Effector memory CD8-positive, alpha-beta T cell (primary cell): Measurements from ENCODE around the gene RPA3.
"Not testable (repeated sequence)": the region's sequence is repeated elsewhere in the genome, so short reads cannot be mapped to it uniquely, and the experiment has no call there.

Source experiments
- ATAC-seq: fragments of 150-1000 bp; cut with Tn5 transposase; replicated peaks from 2 replicates; pipeline ENCODE4 v1.10.0; 2021; ENCODE audit warnings: mild to moderate bottlenecking, moderate library complexity
- DNase-seq, 3 experiments: peaks; one replicate each; pipeline ENCODE4 v3.0.0; 2021
- H3K27ac Mint-ChIP-seq, 2 donors: one replicate each; pipeline ENCODE4 v1.8.0; 2022; ENCODE audit warnings: mild to moderate bottlenecking in 2 of 2, mixed read lengths in 2 of 2, moderate library complexity in 2 of 2
- H3K27me3 Mint-ChIP-seq, 2 donors: one replicate each; pipeline ENCODE4 v1.8.0; 2022; ENCODE audit warnings: mixed read lengths in 2 of 2
- H3K36me3 Mint-ChIP-seq: one replicate; pipeline ENCODE4 v1.8.0; 2022; ENCODE audit warnings: mild to moderate bottlenecking, moderate library complexity, mixed read lengths; ENCODE audit not compliant: insufficient read depth
- H3K4me1 Mint-ChIP-seq, 2 donors: one replicate each; pipeline ENCODE4 v1.8.0; 2022; ENCODE audit warnings: low read depth in 2 of 2, mixed read lengths in 2 of 2
- H3K4me3 Mint-ChIP-seq, 2 donors: one replicate each; pipeline ENCODE4 v1.8.0; 2022; ENCODE audit warnings: mild to moderate bottlenecking in 2 of 2, mixed read lengths in 2 of 2, moderate library complexity in 2 of 2
- H3K9me3 Mint-ChIP-seq, 2 donors: one replicate each; pipeline ENCODE4 v1.8.0; 2022; ENCODE audit warnings: mixed read lengths in 2 of 2

RPA3 gene

DNA sequence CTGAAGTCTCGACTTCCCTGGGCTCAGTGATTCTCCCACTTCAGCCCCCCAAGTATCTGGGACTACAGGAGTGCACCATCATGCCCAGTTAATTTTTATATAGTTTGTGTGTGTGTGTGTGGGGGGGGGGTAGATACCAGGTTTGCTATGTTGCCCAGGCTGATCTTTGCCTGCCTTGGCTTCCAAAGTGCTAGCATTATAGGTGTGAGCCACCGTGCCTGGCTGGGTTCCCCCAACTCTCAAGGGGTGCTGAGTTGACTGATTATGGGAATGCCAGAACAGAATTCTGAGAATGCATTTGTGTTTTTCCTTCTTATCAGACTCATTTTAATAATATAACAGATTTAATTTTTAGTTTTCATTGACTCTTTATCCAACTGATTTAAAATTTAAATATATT is 19.5 kb downstream of the RPA3 start:
- Mint-ChIP-seq H3K27me3 (no peaks in the 10 kb centered on the region), H3K36me3 (peaks cover 2% of the 10 kb centered on the region), H3K4me3 (no peak overlapping the region), H3K27ac (no peak overlapping the region), H3K4me1 (peaks cover 8 to 22% of the 10 kb centered on the region in 2 donors), H3K9me3 (no peaks in the 10 kb centered on the region)
- ATAC-seq (no peak), DNase-seq (no peak)

DNA sequence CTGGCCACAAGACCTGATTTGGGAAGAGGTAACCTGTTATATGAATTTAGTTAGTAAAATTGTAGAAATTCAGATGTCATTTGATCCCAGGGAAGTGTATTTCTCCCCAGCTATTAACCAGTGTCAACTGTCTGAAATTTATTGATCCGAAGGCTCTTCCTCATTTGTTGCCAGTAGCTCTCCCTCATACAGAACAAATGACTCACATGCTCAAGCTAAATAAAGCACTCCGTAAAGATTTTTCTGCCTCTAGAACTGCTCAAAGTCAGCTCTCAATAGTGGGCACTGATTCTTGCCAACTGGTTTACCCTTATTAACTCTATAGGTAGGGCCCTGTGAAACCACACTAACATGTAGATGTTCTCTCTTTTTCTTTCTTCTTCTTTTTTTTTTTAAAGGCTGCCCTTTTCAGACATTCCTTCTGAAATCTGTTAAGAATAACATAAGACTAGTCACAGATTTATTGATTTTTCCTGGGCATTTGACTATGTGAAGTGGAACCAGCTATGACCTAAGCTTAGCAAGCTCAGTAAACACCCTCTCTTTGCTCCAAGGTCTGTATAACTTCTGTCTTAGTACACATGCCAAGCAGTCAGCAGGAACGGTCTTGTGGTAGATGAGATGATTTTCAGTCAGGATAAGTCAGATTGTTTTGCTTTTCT is 21.8 kb downstream of the RPA3 start:
- H3K27me3 Mint-ChIP-seq = no peaks in the 10 kb centered on the region
- DNase-seq (no peak), ATAC-seq (no peak)
- H3K4me1 Mint-ChIP-seq = peaks cover 8 to 18% of the 10 kb centered on the region in 2 donors
- H3K27ac Mint-ChIP-seq = no peak overlapping the region
- no peaks in the 10 kb centered on the region for H3K9me3 Mint-ChIP-seq
- peaks cover 2% of the 10 kb centered on the region for H3K36me3 Mint-ChIP-seq
- no peak overlapping the region for H3K4me3 Mint-ChIP-seq

DNA sequence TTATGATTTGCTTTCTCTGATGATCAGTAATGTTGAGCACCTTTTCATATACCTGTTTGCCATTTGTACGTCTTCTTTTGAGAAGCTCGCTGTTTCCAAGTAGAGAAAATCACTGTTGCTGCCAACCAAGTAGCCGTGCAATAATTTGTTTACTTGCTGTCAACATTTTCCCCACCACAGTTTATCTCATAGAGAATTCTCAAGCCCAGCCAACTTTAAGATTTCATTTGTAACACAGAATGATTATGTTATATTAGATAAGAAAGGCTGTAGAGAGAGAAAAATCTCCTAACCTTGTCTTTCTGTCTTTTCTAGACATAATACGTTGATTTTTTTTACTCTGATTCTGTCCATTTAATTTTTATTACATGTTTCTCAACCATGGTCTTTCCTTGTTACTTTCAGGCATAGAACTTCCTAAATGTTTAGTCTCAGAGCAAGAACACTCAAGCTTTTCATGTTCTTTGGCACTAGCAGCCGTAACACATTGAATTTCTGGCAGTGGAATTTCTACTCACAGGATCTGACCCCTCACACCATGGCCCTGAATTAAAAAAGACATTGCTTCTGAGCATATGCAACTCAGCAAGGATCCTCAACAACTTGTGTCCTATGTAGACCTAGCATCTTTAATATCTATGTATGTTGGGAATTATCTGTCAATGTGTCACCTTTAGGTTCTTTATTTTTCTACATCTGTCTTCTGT is 23.1 kb downstream of the RPA3 start:
- Mint-ChIP-seq H3K27ac (no peak overlapping the region), H3K27me3 (no peaks in the 10 kb centered on the region), H3K4me3 (no peak overlapping the region), H3K36me3 (no peaks in the 10 kb centered on the region), H3K4me1 (peaks cover 8 to 16% of the 10 kb centered on the region in 2 donors), H3K9me3 (no peaks in the 10 kb centered on the region)
- no peak for DNase-seq
- ATAC-seq = no peak

DNA sequence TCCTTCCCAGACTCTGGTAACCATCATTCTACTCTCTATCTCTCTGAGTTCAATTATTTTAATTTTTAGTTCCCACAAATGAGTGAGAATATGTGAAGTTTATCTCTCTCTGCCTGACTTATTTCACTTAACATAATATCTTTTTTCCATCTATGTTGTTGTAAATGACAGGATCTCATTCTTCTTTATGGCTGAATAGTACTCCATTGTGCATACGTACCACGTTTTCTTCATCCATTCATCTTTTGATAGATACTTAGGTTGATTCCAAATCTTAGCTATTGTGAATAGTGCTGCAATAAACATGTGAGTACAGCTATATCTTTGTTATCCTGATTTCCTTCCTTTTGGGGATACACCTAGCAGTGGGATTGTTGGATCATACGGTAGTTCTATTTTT is 23.9 kb downstream of the RPA3 start:
- no peaks in the 10 kb centered on the region for H3K27me3 Mint-ChIP-seq
- H3K4me3 Mint-ChIP-seq = no peak overlapping the region
- no peak for ATAC-seq
- peak overlapping the region in 1 of 2 donors; percentile 57 for H3K27ac Mint-ChIP-seq
- H3K9me3 Mint-ChIP-seq = no peaks in the 10 kb centered on the region
- H3K4me1 Mint-ChIP-seq = peaks cover 4 to 12% of the 10 kb centered on the region in 2 donors
- no peak for DNase-seq
- no peaks in the 10 kb centered on the region for H3K36me3 Mint-ChIP-seq

DNA sequence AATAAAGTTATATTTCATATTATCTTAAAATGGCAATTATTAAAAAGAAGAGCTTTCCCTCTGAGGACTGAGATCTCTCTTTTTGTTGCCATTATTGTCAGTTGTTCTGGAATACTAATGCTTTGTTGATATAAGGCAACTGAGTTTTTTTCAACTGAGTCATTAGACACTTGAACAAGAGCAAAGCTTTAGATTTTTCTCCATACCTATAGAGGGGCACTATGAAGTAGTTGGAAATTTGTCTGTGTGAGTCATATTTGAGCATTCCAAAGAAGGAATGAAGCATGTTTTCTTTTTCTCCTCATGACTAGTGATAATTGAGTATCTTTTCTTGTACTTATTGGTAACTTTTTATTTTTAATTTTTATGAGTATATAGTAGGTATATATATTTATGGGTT is 24.5 kb downstream of the RPA3 start:
- Mint-ChIP-seq H3K9me3 (no peaks in the 10 kb centered on the region), H3K4me3 (no peak overlapping the region), H3K27ac (no peak overlapping the region), H3K36me3 (no peaks in the 10 kb centered on the region), H3K27me3 (no peaks in the 10 kb centered on the region), H3K4me1 (peaks cover 3 to 11% of the 10 kb centered on the region in 2 donors)
- DNase-seq = no peak
- no peak for ATAC-seq

DNA sequence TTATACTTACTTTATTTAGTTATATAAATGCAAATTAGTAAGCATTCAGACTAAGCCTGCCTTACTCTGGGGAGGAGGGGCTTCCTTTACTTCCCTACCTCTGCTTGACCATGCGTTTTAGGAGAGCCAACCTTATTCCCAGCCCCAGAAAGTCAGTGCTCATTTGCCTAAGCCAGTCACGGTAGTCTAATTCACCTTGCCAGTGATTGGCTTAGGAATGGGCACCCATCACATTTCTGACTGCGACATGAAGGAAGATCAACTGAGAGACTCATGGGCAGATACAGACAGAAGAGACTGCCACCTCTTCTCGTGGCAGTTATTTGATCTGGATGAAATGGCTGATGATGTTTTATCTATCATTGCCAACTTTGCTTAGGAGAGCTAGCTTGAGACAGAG is 29.5 kb downstream of the RPA3 start:
- DNase-seq (no peak), ATAC-seq (no peak)
- H3K27me3 Mint-ChIP-seq = no peaks in the 10 kb centered on the region
- H3K4me3 Mint-ChIP-seq = no peak overlapping the region
- H3K4me1 Mint-ChIP-seq = peaks cover 0 to 17% of the 10 kb centered on the region in 2 donors
- no peaks in the 10 kb centered on the region for H3K36me3 Mint-ChIP-seq
- H3K9me3 Mint-ChIP-seq = no peaks in the 10 kb centered on the region
- H3K27ac Mint-ChIP-seq = peak overlapping the region in 1 of 2 donors; percentile 1

DNA sequence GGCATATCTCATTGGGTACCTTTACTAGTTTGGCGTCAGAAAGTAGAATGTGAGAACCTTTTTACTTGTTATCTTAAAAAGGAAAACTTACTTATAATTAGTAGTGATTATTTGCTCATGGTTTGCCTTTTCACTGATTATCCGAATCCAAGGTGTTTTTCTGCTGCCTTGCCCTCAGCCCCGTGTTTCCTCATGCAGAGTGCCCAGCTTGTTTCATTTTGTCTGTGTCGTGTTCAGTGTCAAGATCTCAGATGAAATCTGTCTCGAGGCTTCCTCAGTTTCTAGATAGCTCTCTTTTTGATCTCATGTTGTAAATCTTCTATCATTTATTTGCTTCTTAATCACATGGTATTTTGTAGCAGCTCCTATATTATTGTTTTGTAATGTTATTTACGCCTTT is 30.1 kb downstream of the RPA3 start:
- peaks cover 0 to 17% of the 10 kb centered on the region in 2 donors for H3K4me1 Mint-ChIP-seq
- H3K27me3 Mint-ChIP-seq = no peaks in the 10 kb centered on the region
- H3K27ac Mint-ChIP-seq = no peak overlapping the region
- ATAC-seq (no peak), DNase-seq (no peak)
- H3K4me3 Mint-ChIP-seq = no peak overlapping the region
- no peaks in the 10 kb centered on the region for H3K9me3 Mint-ChIP-seq
- no peaks in the 10 kb centered on the region for H3K36me3 Mint-ChIP-seq

DNA sequence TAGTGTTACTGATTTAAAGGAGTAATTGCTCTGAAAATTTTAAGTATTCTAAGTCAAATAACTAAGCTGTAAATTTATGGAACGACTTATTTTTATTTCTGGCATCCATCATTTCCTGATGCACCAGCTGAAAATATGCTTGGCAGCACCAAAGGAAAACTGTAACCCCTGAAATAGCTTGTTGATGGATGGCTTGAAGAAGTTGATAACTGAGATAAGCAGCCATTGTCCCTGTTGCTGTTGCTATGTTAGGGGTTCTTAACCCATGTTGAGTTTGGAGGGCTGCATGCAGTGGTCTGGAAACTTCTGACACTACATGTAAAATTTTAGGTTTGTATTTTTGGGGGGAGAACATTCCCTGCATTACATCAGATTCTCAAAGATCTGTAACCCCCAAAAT is 30.6 kb downstream of the RPA3 start:
- DNase-seq (no peak), ATAC-seq (no peak)
- H3K36me3 Mint-ChIP-seq = no peaks in the 10 kb centered on the region
- H3K4me3 Mint-ChIP-seq = no peak overlapping the region
- H3K27ac Mint-ChIP-seq = no peak overlapping the region
- H3K4me1 Mint-ChIP-seq = peaks cover 2 to 17% of the 10 kb centered on the region in 2 donors
- no peaks in the 10 kb centered on the region for H3K9me3 Mint-ChIP-seq
- H3K27me3 Mint-ChIP-seq = no peaks in the 10 kb centered on the region

DNA sequence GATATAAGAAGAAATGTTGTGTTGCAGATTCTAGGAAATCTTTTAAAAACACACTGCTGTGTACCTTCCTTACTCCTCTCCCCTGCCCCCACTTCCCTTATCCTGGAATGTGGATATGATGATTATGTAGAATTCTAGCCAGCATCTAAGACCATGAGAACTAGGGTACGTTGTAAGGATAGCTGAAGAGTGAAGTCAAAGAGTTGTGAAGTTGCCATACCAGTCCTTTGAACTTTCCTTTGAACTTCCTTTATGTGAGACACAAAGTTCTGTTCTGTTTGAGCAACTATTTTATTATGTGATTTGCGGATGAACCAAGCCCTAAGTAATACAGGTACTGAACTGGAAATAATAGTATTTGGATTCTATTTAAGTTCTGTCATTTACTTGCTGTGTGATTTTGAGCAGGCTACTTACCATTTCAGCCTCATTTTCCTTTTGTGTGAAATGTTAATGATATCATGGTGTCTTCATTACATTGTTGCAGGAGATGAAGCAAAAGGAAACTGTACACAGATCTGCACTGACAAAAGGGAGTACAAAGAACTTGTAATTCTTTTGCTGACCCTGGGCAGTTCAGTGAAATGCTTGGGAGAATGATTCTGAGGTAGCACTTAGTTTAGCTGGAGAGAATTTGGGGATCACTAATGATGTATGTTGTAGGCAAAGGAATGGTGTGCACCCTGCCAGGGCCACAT is 31.4 kb downstream of the RPA3 start:
- Mint-ChIP-seq H3K36me3 (no peaks in the 10 kb centered on the region), H3K27me3 (no peaks in the 10 kb centered on the region), H3K4me1 (peaks cover 5 to 17% of the 10 kb centered on the region in 2 donors), H3K9me3 (no peaks in the 10 kb centered on the region), H3K4me3 (no peak overlapping the region), H3K27ac (no peak overlapping the region)
- DNase-seq (no peak), ATAC-seq (no peak)

DNA sequence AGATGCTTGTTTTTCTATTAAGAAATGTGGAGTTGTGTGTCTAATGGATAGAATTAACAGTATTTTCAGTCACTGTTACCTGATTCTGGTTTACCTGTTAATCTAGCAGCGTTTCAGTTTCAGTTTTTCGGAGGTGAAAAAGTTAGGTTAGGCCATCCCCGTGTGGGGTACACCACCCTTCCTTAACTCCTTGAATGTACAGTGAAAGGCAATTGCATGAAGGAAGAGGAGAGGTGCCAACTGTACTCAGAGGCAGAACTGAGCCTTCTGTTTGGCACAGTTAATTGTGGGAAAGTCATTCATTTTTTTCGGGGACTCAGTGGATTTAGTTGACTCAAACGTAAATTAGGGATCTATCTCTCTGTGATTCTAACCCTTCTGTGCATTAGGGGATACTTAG is 35.5 kb downstream of the RPA3 start:
- Mint-ChIP-seq H3K9me3 (no peaks in the 10 kb centered on the region), H3K36me3 (no peaks in the 10 kb centered on the region), H3K27me3 (no peaks in the 10 kb centered on the region), H3K4me3 (no peak overlapping the region), H3K4me1 (peaks cover 16 to 26% of the 10 kb centered on the region in 2 donors), H3K27ac (no peak overlapping the region)
- DNase-seq (no peak), ATAC-seq (no peak)

DNA sequence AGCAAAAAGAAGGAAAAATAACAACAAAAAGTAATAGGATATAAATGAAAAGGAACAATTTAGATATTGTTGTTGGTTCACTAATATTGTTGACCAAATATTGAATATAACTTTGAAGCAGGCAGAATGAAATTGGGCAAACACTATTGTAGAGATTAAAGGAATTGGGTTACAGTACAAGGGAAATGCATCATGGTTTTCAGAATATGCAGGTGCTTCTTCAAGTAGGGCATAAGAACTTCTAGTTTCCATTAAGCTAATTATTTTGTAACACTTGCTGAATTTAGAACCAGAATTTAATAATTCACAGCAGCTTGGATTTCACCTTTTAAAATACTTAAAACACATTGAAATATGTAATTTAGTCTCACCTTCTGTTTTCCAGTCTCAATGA is 36.5 kb downstream of the RPA3 start:
- H3K36me3 Mint-ChIP-seq = no peaks in the 10 kb centered on the region
- no peak for ATAC-seq
- peak overlapping the region in 1 of 2 donors; percentile 84 for H3K27ac Mint-ChIP-seq

DNA sequence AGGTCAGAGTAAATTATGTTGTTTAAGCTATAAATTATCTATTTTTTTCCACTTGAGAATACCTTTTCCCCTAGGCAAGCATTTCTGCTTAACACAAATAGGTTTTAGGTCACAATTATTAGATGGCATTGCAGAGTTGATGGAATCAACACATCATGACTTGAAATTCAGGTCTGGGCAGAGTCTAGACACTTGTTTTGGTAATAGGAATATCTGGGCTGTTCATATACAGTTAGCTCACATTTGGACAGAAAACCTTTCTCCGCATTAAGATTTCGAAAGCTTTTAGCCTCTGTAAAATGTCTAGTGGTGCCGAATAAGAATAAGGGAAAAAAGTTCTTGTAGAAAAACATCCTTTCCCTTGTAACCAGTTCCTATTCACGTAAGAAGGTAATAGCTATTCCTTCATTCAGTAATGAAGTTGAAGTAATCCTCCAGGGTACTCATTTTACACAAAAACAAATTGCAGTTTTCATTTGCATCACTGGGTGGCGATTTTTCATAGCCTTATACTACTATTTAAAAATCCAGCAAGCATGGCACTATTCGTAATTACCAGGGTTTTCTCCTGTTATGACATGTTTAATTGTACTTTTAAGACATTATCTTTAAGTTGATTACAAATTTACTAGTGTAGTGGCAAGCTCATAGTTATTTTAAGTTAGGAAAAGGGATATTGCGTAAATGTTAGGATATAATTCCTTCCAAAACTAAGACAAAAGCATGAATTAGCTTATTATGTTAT is 37.0 kb downstream of the RPA3 start:
- Mint-ChIP-seq H3K4me3 (no peak overlapping the region), H3K9me3 (no peaks in the 10 kb centered on the region), H3K4me1 (peaks cover 16 to 24% of the 10 kb centered on the region in 2 donors), H3K36me3 (no peaks in the 10 kb centered on the region), H3K27me3 (no peaks in the 10 kb centered on the region), H3K27ac (peak overlapping the region in 1 of 2 donors; percentile 84)
- ATAC-seq (peak; percentile 93), DNase-seq (peak; percentile 42 to 58 (median 51))

More for the DNA sequence above, 36.5 kb downstream of the RPA3 start:
- no peak for DNase-seq
- Mint-ChIP-seq H3K9me3 (no peaks in the 10 kb centered on the region), H3K27me3 (no peaks in the 10 kb centered on the region), H3K4me1 (peaks cover 16 to 24% of the 10 kb centered on the region in 2 donors), H3K4me3 (no peak overlapping the region)

DNA sequence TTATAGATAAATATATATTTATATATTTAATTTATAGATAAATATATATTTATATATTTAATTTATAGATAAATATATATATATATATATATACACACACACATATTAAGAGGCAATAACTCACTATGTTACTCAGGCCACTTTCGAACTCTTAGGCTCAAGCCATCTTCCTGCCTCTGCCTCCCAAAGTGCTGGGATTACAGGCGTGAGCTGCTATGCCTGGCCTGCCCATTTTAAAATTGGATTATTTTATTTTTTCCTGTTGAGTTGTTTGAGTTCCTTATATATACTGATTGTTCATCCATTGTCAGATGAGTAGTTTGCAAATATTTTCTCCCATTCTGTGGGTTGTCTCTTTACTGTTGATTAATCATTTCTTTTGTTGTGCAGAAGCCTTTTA is 38.8 kb downstream of the RPA3 start:
- H3K36me3 Mint-ChIP-seq, ATAC-seq, H3K27ac Mint-ChIP-seq, H3K4me3 Mint-ChIP-seq, DNase-seq, H3K27me3 Mint-ChIP-seq, H3K9me3 Mint-ChIP-seq: not testable (repeated sequence)
- peaks cover 16 to 24% of the 10 kb centered on the region in 2 donors for H3K4me1 Mint-ChIP-seq
